KBM-7 (cell line): ENCODE results near the gene HOXA5.

Experiments
- DNase-seq: peaks from one replicate; pipeline ENCODE4 v3.0.0-alpha.2; 2015
- in situ Hi-C: fragments of 300-500 bp; cut with MboI; formaldehyde crosslinking; loops from 2 replicates; pipeline ENCODE4 v1.14.3; 2020; ENCODE audit warnings: low sequenced_read_pairs, low pct_unique_long_range_greater_than_20kb, mixed read lengths

The HOXA5 gene

DNA sequence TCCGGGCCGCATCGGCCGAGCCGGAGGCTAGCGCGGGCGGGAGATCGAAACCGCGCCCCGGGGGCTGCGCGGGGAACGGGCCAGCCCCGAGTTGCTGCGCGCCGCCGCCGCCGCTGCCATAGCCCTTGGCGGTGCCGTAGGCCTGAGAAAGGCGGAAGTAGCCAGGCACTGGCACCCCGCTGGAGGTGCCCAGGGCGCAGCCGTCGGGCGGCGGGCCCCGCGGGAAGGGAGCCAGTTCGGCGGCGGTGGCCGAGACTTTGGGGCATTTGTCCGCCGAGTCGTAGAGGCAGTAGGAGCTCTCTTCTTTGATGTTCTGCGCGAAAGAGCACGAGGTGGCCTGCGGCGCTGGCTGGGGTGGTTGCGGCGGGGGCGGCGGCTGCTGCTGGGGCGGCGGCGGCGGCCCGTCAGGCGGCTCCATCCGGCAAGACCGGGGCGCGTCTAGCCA, 30.1 kb upstream of the HOXA5 start:
- DNase-seq = peak; percentile 65
- in situ Hi-C loops = loop anchor here (25.0 kb wide), 1 partner anchor 1311 kb away; no protein-coding TSS in a partner anchor

DNA sequence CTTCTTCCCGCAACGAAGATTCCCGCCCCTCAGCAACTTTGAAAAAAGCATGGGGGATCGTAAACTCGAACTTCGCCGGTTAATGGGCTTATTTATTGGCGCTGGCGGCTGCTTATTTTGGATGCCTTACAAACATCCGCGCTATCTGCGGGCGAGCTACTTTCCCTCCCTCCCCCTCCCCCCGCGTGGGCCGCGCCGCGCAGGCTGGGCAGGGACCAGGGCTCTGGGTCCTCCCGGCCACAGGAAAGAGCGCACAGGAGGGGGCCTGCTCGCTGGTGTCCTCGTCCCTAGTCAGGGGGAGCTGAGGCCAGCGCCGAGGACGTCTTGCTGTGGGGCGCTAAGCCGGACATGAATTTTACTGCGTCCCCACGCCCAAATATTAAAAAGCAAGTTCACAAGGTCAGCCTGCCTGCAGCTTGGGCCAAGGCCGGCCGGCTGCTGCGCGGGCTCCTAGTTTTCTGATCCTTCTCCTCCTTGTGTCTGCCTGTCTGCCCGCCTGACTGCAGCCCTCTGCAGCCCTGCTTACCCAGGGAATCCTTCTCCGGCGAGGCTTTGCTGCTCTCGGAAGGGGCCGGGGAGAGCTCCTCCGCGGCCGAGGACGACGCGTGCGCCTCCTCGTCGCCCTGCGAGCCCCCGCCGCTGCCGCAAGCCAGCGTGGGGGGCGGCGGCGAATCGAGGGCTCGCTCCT, 29.5 kb upstream of the HOXA5 start:
- peak; percentile 59 for DNase-seq

DNA sequence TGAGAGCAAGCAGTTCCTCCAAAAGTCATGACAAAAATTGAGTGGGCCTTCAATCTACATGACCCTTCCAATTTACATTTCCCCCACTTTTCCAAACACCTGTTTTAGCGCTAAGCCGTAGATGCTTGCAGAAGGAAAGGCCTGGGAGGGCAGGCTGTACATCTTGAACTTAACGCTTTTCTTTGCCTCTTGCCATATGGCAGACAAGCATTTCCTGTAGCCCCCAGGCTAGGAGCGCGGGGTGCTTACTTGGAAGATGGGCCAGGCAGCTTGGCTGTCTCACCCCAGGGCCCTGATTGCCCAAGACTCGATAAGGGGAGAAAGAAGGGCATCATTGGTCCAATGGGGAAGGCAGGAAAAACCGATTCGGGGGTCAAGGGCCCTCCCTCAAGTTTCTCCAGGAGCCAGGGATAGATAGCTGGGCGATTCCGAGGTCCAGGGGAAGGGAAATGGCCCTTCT, 28.9 kb upstream of the HOXA5 start:
- peak; percentile 49 for DNase-seq
- in situ Hi-C loops = loop anchor here (25.0 kb wide), 1 partner anchor 1310 kb away; no protein-coding TSS in a partner anchor

More for the DNA sequence above, 29.5 kb upstream of the HOXA5 start:
- in situ Hi-C loops = loop anchor here (25.0 kb wide), 1 partner anchor 1311 kb away; no protein-coding TSS in a partner anchor

DNA sequence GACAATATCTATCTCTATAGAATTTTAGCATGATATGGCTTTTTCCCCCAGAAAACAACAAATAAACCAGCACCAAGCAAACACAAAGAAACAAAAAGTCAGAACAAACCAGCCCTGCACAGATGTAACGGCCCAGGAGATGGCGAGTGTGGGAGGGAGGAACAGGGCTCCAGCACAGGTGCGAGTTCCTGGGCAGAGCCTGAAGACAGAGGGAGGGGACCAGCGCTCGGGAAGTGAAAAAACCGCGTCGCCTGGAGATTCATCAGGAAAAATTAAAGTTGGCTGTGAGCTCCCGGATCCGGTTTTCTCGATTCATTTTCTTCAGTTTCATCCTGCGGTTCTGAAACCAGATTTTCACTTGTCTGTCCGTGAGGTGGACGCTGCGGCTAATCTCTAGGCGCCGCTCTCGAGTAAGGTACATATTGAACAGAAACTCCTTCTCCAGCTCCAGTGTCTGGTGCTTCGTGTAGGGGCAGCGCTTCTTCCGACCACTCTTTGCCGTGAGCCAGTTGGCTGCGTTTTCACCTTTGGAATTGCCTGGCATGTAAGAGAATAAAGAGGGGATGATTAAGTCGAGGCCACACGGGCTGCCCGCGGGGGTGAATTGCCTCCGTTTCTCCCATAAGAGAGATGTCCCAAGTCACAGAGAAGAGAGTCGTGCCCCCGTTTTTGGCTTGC, 28.3 kb upstream of the HOXA5 start:
- in situ Hi-C loops = loop anchor here (25.0 kb wide), 1 partner anchor 1309 kb away; no protein-coding TSS in a partner anchor
- peak; percentile 74 for DNase-seq

DNA sequence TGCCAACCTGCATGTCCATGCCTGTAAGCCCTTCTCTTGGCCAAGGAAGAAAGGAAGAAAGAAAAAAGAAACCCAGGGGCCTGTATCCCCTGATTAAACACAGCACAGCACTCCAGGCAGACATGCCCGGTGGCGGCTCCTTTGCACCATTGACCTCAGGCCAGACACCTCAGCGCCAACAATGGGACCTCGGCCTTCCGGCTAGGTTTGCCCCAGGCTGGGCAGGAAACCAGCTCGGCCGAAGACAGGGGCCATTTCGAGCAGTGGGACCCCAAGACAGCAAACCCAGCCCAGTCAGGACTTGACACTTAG, 27.8 kb upstream of the HOXA5 start:
- no peak for DNase-seq

DNA sequence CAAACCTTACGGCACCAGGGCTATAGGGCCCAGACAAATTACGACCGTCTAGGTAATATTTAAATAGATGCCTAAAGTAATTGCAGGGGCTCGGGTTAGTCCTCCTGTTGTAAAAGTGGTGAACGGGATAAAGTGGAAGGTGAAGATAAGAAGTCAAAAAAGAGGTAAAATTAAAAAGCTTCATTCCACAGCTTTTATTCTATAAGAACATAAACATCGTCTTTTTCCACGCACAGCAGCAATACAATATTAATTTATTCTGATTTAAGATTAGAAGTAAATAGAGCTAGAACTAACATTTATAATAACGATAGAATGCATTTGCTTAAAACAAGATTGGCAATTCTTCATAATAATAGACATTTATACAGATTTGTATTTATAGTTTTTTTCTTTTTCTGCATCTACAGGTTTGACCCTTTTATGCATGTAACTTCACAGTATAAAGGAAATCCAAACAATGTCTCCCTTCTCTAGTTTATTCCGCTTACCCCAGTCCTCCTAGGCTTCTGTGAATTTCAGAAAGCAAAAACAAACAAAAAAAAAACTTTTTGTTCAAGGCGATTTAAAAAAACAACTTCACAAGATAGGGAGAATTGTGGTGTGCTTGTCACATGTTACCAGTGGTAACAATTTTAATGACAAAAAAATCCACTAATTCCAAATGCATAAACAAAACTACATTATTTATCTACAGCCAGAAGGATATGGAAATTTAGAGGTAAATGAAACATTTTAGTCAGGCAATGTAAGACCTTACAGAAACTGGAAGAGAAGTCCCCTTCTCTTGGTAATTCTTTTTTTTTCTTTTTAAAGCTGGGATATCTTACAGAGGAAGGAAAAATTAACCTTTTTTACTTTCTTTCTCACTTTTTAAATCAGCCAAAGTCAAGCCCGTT, 27.2 kb upstream of the HOXA5 start:
- in situ Hi-C loops = loop anchor here (25.0 kb wide), 1 partner anchor 1308 kb away; no protein-coding TSS in a partner anchor
- peak; percentile 30 for DNase-seq

More for the DNA sequence above, 27.8 kb upstream of the HOXA5 start:
- in situ Hi-C loops = loop anchor here (25.0 kb wide), 1 partner anchor 1309 kb away; no protein-coding TSS in a partner anchor

DNA sequence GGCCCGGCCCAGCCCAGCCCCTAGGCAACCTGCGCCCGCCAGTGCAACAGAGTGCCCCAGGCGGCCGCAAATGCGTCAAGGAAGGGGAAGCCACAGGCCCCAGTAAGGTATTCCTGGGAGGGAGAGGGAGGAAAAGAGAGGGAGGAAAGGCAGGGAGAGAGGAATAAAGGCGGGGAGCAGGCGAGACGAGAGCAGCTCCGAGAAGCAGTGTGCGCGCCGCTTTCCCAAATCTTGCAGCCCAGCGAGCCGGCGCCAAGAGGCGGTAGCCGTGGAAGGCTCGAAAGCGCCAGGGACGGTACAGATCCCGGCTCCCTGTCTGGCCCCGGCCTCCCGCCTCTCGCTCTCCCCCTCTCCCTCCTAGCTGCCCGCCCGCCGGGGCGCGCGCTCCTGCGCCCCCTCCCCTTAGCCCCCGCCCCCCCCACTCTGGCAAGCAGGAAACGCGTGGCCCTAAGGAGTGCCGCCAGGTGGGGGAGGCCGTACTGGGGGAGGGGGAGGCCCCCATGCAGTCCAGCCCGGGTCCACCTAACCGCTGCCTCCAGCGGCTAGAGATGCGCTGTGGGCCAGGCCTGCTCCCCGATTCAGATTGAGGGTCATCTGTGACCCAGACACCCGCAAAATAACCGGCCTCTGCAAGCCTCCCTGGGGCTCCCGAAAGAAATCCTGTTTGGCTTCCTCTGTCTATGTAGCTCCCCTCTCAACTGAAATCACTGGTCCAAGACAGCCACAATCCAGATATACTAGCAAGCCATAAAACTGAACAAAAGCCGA, 26.4 kb upstream of the HOXA5 start:
- in situ Hi-C loops = loop anchor here (25.0 kb wide), 1 partner anchor 1308 kb away; no protein-coding TSS in a partner anchor

DNA sequence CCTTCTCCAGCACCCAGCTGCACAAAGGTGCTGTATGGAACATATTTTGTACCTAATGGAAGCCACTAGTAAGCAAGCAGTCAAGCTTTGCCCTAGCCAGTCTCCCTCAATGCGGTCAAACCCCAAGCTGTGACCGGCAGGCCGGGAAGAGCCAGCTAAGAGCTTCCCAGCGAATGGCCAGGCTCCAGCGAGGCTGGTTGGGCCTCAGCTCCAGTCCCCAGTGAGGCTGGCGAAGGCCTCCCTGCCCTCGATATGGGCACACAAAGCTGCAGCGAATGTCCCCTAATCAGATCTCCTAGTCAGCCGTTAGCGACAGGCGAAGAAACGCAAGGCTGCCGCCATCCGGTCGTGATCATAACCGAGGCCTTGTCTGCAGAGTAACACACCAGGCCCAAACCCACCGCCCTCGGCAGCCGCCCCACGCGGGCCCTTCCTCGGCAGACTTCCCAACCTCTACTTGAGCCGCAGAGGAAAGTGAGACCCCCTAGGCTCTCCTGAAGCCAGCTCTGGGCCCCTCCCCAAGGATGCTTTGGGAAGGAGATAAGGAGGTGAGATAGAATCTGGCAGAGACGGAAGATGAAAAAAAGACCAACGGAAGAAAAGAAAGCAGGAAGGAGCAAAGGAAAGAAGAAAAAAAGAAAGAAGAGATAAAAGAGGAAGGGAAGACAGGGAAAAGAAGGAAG, 24.9 kb upstream of the HOXA5 start:
- peak; percentile 86 for DNase-seq
- in situ Hi-C loops = loop anchor here (25.0 kb wide), 1 partner anchor 1306 kb away; no protein-coding TSS in a partner anchor

More for the DNA sequence above, 26.4 kb upstream of the HOXA5 start:
- DNase-seq = peak; percentile 71

DNA sequence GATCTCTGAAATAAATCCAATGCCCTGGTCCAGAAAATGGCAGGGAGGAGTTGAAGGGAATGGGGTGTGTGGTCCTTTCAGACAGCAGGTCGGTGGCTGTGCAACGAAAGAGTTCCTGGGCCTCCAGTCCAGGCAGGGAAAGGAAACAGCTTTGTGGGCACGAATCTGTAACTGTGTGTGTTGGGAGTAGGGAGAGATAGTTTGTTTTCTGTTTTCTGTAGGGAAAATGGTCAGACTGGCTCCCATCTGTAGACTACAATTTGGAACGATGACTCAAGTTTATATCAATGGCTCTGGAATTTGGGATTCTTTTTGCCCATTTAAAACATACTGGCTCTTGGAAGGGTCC, 24.4 kb upstream of the HOXA5 start:
- in situ Hi-C loops = loop anchor here (25.0 kb wide), 1 partner anchor 1306 kb away; no protein-coding TSS in a partner anchor
- no peak for DNase-seq

DNA sequence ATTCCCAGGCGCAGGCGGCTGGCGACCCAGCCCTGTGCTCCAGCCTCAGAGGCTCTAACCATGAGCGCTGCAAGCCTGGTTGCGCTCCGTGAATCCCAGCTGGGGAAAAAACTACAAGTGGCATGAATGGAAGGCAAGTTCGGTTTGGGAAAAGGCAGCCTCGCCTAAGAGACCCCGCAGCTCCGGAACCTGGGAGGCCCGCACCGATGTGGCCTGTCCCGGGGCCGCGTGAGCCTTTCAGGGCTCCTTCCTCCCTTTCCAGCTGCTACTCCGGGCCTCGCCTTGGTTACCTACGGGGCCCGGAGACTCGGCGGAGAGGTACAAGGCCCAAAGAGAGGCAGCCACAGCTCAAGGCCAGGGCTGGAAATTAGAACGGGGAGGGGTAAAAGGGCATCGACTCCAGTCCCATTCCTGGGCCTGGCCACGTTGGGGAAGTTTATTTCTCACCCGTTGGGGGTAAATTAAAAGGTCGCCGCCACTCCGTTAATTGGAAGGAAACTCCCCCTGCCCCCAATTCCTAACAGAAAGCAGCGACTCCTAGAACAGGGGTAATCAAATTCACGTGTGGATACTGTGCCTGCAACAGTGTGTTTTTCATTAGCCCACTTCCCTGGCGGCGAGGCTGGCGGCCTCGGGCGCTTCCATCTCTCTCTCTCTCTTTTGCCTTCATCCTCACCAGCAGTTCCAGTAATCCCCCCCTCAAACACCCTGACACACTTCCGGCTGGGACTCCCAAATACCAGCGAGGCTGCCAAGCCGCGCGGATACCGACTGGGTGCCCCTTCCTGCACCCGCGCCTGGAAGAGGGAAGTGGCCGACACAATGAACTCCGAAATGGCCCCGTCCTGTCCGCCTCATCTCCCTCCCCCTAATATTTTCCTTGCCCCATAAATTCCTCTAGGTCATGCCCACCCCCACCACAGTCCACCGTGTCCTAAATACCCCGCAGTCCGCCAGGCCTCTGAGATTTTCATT, 23.3 kb upstream of the HOXA5 start:
- DNase-seq = peak; percentile 86
- in situ Hi-C loops = loop anchor here (25.0 kb wide), 1 partner anchor 1305 kb away; no protein-coding TSS in a partner anchor

DNA sequence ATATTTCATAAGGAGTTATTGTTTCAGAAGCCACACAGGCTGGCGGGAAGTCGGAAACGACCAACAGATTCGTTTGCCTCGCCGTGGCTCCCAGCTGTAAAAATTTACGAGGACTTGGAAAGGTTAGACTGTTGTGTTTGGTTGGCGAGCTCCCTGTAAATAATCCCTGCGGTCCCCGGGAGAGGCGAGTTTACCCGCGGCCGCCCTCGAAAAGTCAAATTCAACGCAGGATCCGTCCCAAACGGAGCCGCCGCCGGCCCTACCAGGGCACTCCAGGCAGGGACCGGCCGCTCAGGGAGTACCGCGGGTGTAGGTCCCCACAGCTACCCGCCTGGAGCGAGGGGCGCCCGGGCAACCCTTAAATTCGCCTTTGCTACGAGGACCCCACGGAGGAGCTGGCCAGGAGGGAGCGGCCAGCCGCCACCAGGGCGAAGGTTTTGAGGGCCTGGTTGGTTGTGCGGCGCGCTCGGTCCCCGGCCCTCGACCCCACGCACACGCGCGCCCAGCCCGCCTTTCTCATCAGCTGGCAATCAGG, 22.6 kb upstream of the HOXA5 start:
- no peak for DNase-seq
- in situ Hi-C loops = loop anchor here (25.0 kb wide), 1 partner anchor 1304 kb away; no protein-coding TSS in a partner anchor

DNA sequence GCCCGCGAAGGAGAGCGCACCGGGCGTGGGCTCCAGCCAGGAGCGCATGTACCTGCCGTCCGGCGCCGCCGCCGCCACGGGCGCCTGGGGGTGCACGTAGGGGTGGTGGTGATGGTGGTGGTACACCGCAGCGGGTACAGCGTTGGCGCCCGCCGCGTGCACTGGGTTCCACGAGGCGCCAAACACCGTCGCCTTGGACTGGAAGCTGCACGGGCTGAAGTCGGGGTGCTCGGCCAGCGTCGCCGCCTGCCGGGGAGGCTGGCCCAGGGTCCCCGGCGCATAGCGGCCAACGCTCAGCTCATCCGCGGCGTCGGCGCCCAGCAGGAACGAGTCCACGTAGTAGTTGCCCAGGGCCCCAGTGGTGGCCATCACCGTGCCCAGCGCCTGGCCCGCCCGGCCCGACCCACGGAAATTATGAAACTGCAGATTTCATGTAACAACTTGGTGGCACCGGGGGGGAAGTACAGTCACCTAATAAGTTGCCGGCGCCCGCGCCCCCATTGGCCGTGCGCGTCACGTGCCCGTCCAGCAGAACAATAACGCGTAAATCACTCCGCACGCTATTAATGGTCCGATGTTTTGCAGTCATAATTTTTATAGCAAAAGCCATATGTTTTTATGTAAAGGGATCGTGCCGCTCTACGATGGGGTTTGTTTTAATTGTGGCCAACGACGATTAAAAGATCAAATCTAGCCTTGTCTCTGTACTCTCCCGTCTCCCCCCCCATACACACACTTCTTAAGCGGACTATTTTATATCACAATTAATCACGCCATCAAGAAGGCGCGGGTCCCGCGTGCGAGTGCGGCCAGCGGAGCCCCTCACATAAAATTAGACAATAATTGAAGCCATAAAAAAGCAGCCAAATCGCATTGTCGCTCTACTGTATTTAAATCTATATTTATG, 21.9 kb upstream of the HOXA5 start, which contains the start of gene HOXA9:
TSS of gene HOXA9 (minus strand) at position 449 of the 907 bp plus-strand sequence. CDS start at position 369, 80 bp downstream.
- in situ Hi-C loops = loop anchor here (25.0 kb wide), 1 partner anchor 1303 kb away; no protein-coding TSS in a partner anchor

DNA sequence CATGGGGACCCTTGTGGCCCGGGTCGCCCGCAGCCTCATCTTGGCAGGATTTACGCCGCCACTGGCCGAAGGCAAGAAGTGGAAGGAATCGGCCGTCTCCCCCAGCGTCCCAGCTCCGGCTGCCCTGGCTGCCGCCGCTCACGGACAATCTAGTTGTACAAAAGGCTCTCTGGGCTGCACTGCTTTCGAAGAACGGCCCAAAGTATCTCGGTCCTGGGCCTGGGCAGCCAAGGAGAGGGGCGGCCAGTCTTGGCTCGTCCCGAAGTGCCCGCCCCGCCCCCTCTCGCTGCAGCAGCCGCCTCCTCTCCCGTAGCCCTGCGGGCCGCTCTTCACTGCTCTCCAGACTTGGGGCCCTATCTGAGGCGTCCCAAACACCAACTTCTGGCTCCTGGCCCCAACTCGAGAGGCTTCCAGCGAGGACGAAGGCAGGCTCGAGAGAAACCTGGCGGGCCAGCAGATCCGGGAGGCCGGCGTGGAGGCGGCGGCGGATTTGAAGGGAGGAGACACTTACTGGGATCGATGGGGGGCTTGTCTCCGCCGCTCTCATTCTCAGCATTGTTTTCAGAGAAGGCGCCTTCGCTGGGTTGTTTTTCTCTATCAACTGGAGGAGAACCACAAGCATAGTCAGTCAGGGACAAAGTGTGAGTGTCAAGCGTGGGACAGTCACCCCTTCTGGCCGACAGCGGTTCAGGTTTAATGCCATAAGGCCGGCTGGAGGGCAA, 21.0 kb upstream of the HOXA5 start:
- in situ Hi-C loops = loop anchor here (25.0 kb wide), 1 partner anchor 1302 kb away; no protein-coding TSS in a partner anchor
- DNase-seq = peak; percentile 74

More for the DNA sequence above, 21.9 kb upstream of the HOXA5 start, which contains the start of gene HOXA9:
- DNase-seq = peak; percentile 92

DNA sequence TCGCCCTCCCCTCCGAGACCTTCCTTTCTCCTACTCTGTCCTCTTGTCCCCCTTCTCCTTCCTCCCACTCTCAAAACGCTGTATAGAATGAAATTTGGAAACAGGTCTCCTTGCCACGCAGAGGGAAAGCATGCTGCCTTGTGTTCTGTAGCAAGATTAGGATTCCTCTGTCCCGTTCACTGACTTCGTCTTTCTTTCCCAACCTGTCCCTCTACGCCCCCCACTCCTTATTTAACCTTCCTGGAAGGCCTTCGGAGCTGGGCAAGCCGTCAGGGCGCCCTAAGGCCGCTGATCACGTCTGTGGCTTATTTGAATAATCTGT, 20.5 kb upstream of the HOXA5 start:
- in situ Hi-C loops = loop anchor here (25.0 kb wide), 1 partner anchor 1302 kb away; no protein-coding TSS in a partner anchor
- no peak for DNase-seq
